Stimulated activated CD4-positive, alpha-beta T cell treated with anti-CD3 and anti-CD28 coated beads, Interleukin-15, amount 100 ng/mL, for 24 hours (primary cell): Measurements from ENCODE around the gene E4F1.

Experiments used
- DNase-seq: peaks from one replicate; pipeline ENCODE4 v3.0.0-alpha.2; 2020

The E4F1 gene

DNA sequence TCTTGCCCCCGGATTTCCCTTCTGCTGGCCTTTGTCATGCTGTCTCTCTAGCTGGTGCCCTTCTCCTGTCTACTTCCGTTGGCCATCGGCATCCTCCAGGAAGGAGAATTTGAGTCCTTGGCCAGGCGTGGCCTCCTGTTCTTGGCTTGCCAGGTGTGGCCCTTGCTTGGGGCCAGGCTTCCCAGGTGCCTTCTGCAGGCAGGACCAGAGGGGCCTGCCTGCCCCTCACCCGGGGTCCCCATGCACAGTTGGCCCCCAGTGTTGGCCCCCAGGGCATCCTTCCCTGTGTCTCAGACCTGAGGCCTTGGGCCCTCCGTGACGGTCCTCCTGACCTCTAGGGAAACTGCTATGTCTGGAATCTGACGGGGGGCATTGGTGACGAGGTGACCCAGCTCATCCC is 15.5 kb upstream of the E4F1 start:
- no peak for DNase-seq

DNA sequence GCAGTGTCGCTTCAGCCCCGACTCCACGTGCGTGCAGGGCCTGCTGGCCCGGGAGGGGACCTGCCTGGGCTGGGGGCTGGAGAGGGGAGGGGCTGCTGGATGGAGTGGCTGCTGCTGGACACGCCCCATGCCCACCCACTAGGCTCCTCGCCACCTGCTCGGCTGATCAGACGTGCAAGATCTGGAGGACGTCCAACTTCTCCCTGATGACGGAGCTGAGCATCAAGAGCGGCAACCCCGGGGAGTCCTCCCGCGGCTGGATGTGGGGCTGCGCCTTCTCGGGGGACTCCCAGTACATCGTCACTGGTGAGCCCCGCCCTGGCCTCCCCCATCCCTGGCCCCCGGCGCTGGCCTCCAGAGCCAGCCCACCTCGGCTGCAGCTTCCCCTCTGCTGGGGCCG is 15.1 kb upstream of the E4F1 start:
- no peak for DNase-seq

DNA sequence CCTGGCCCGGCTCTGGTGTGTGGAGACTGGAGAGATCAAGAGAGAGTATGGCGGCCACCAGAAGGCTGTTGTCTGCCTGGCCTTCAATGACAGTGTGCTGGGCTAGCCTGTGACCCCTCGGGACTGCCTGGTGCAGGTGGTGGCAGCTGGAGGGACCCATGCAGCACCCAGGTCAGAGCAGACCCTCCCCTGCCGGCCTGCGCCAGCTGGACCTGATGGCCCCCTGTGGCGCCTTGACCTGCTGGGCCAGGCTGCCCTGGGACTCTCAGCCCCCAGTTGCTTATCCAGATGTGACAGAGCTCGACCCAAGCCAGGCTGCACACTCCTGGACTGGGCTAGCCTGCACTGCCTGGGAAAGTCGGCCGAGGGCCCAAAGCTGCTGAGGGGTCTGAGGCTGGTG is 14.6 kb upstream of the E4F1 start:
- no peak for DNase-seq

DNA sequence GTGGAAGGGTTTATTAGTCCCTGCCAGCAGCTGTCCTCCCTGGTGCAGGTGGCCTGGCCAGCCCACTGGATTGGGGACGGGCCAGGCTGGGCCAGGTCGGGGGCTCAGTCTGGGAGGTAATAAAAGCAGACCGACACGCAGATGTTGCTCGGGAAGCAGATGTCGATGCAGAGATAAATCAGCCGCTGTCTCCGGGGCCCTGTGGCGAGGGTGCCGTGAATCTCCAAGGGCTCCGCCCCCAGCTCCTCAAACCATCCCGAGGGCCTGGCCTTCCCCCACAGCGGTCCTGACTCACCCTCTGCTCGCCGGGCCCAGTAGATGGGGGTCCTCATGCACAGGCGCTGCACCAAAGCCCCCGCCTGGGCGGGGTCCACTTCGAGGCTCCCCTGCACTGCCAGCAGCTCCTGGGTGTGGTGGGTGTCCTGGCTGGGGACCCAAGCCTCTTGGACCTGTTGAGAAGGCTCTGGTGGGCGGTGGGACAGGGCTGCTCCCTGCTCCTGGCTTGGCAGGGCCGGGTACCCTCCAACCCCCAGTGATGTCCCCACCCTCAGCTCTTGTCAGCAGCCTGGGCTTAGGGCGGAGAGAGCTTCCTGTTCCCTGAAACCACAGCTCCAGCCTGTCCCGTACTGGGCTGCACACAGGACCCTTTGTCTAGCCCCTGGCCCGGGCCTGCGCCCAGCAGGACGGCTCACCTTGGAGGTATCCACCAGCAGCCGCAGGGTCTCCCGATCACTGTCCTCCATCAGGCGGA is 14.0 kb upstream of the E4F1 start:
- DNase-seq = no peak

DNA sequence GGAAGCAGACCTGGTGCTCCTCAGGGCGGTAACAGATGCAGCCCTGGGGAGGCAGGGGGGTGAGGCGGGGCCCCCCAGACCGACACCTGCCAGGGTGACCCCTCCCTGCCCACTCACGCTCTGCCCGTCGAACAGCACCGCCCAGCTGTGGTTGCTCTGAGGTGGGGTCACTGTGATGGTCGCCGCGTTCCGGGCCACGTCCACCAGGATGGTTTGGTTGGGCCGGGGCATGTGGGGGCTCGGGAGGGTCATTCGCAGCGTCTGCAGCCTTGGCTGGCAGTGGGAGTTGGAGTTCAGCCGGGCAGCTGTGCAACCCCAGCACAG is 13.4 kb upstream of the E4F1 start:
- DNase-seq = no peak

DNA sequence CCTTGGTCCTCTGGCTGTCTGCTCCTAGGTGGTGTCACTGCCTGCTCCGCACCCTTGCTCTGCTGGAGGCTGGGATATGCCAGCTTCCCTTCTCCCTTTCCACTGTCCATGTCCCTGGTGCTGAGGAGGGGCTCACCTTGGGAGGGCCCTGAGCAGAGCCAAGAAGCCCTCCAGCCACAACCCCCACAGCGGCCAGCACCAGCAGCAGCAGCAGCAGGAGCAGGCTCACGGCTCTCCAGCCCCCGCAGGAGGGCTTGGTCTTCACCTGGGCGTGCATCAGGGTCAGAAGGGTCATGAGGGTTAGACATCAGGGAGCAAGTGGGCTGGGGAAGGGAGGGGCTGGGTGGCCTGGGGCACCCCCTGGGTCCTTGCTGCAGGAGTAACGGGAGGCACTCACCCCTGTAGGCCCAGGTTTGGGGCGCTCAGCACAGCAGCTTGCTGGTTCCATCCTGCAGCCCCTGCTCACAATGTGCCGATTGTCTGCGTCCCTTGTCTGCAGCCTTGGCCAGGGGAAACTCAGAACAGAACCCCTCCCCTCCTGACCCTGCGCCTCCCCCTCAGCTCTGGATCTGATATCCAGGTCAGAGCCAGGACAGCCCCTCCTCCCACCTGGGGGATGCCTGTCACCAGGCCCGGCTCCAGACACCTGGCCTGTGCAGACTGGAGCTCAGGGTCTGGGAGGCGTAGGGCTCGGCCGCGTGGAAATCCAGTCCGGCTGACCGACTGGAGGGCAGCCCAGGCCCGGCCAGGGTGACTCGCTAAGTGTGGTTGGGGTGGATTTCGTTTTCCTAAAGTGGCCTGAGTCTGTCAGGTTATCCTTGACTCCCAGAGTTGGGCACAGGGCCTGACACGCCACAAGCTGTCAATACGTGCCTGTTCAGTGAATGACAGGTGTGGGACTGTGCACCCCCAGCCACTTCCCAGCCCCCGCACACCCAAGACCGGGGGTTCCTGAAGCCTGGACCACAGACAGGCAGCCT is 12.7 kb upstream of the E4F1 start, which contains the start of gene BRICD5:
Gene BRICD5 (minus strand): TSS at position 478 of the 980 bp plus-strand sequence. CDS start 30 bp downstream, at position 448.
- DNase-seq = peak; percentile 38

DNA sequence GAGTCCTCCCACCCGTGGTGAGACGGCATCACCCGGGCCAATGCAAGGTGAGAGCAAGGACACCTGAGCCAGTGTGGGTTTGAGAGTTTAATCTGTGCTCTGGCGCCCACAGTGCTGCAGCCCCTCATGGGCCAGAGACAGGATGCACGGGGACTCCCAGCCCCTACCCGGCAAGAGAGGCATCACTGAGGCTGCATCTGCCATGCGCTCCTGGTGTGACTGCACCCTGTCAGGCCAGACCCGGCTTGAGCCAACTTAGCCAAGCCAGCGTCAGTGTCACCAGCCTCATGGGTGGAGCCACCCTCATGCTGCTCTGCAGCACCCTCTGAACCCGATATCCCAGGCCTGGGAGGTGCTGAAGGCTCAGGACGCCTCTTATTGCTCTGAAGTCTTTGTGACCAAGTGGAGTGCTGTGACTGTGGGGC is 11.5 kb upstream of the E4F1 start:
- DNase-seq = no peak

DNA sequence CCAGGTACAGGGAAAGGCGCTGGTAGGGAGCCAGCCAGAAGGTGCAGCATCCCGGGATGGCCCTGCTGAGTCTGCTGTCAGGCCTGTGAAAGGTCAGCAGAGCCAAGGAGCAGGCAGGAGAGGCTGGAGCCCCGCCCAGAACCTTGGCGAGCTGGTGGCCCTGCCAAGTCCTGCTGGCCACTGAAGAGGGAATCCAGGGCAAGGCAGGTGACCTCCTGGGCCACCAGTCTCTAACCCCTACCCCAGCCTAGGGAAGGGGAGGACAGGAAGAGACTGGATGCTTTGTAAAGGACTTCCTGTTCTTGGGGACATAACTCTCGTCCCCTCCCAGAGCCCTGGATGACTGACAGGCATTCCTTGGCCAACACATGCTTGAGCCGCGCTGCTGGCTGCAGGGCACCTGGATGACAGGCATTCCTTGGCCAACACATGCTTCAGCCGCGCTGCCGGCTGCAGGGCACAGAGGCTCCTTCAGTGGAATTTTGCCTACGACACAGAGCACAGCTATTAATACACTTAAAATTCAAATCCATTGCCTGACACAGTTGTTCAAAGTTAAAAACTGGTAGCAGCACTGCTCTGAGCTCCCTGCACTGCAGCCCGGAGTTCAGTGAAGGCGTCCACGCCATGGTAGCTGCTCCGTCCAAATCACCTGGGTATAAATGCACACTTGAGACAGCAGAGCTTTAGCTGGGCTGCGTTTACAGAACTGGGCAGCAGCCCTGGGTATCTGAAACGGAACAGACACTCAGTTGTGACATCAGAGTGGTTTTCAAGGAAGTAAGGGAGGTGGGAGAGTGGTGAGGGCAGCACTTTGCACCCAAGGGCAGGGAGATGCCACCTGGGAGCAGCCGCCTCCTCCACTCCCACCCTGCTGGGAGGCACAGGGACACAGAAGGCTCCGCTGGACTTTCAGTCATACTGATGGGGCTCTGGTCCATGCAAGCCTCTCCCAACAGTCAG is 10.7 kb upstream of the E4F1 start:
- DNase-seq = no peak

DNA sequence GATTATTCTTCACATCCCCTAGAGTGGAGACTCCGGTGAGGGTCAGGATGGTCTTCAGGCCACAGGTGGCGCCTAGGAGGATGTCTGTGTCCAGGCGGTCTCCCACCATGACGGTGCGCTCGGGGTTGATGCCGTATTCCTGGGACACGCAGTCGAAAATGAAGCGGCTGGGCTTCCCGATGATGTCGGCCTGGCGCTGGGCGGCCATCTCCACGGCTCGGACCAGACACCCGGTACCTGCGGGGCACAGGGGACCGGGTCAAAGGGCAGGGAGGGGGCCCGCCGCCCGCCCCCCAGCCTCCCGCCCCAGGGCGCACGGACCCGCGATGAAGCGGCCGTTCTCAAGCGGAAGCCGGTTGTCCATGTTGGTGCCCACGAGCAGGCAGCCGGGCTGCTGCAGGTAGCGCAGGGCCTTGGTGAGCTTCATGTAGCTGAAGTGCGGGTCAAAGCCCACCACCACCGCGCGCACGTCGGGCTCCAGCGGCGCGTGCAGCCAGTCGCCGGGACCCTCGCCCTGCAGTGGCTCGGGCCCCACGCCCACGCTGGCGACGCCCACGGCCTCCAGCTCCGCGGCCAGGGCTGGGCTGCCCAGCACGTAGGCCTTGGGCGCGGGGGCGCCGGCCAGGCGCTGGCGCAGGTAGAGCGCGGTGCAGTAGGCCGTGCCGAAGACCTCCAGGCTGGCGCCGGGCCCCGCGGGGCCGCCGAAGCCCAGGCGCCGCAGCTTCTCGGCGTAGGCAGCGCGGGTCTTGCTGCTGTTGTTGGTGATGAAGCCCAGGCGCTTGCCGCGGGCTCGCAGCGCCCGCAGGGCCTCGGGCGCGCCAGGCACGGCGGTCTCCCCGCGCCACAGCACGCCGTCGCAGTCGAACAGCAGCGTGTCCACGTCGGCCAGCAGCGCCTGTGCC is 9.3 kb upstream of the E4F1 start:
- DNase-seq = peak; percentile 34

DNA sequence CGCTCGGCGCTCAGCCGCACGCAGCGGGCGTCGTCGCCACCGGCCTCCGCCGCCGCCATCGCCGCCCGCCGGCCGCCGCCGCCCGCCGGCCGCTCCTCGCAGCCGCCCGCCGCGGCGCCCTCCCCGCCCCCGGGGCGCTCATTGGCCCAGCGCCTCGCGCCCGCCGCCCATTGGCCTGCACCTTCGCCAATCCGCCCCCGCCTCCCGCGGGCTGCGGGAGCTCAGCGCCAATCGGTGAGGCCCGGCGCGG is 8.7 kb upstream of the E4F1 start, which contains the start of gene PGP:
Gene PGP (minus strand): TSS at position 122 of the 250 bp plus-strand sequence. CDS start 63 bp downstream, at position 59.
- no peak for DNase-seq

DNA sequence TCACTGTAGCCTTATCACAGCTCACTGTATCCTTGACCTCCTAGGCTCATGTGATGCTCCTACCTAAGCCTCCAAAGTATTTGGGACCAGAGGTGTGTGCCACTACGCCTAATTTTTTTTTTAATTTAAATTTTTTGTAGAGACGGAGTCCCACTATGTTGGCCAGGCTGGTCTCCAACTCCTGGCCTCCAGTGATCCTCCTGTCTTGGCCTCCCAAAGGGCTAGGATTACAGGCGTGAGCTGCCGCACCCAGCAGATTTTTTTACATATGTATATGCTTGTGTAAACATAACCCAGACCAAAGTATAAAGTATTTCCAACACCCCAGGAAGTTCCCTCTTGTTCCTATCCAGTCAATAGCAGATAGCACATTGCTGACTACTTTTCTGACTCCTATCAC is 7.1 kb upstream of the E4F1 start:
- no peak for DNase-seq

DNA sequence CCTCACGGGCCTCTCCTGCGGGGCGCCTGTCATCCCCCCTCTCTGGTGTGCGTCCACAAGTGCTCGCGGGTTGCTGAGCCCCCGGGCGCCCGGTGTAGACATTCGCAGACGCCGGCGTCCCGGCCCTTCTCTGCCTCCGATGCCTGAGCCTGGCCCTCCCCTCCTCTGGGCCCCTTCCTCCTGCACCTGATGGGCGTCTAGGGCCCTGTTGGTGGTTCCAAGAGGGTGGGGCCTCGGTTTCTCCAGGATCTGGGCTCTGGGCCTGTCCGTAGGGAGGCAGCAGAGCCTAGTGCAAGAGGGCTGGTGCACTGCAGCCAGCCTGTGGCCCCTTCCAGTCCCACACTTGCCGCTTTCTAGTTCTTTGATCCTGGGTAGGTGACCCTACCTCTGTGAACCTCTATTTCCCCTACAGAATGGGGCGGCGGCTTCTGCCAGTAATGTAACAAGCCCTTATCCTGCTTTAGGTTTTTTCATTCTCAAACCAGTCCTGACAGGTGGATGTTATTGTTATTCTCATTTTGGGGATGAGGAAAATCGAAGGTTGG is 623 bp downstream of the E4F1 start:
- peak; percentile 53 for DNase-seq

DNA sequence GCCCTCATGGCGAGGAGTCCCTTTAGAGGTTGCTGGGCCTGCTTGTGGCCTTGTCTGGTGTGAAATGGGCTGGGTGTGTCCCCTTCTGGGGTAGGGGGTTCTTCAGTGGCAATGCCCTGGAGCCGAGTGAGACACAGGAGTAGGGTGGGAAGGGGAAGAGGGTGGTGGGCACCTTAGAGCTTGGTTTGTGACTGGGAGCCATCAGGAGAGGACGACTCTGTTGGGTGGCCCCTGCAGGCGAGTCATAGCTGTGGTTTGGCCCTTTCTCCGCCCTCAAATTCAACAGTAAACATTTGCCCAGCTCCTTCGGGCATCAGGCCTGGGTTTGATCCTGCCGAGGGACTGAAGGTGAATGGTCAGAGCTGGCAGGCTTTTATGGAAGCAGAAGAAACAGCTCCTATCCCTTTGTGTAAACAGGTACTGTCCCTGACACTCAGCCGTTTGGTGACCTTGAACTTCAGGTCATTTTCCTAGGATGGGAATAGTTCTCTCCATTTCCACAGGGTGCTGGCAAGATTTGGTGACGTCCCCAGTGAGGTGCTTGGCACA is 2.9 kb downstream of the E4F1 start:
- no peak for DNase-seq

DNA sequence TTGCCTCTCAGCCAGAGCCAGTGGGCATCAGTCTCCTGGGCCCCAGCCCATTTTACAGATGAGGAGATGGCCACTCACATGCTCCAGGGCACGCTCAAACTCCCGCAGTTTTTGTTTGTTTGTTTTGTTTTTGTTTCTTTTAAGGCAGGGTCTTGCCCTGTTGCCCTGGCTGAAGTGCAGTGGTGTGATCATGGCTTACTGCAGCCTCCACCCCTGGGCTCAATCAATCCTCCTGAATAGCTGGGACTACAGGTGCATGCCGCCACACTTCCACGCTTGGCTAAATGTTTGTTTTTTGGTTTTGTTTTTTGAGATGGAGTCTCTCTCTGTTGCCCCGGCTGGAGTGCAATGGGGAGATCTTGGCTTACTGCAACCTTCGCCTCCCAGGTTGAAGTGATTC is 3.5 kb downstream of the E4F1 start:
- DNase-seq = no peak

DNA sequence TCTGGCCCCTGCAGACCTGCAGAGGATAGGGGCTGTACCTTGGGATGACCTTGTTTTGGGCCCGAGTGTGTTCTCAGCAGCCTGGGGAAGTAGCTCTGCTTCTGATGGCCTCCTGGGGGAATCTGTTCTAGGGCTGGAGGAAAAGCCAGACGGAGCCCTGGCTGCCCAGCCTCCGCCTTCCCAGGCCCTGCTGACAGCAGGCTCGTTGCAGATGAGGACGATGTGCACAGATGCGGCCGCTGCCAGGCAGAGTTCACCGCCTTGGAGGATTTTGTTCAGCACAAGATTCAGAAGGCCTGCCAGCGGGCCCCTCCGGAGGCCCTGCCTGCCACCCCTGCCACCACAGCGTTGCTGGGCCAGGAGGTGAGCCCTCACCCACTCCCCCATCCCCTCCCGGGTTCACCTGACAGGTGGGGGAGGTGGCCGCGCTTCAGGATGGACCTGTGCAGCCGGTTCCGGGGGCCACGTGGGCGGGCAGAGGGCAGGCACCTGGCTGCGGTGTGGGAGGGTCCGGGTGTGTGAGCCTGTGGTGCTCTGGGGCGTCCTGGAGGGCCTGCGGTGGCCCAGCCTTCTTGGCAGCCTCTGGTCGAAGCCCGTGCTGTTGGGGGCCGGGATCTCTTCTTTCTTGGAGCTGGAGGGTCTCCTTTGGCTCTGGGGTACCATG is 4.9 kb downstream of the E4F1 start:
- no peak for DNase-seq

DNA sequence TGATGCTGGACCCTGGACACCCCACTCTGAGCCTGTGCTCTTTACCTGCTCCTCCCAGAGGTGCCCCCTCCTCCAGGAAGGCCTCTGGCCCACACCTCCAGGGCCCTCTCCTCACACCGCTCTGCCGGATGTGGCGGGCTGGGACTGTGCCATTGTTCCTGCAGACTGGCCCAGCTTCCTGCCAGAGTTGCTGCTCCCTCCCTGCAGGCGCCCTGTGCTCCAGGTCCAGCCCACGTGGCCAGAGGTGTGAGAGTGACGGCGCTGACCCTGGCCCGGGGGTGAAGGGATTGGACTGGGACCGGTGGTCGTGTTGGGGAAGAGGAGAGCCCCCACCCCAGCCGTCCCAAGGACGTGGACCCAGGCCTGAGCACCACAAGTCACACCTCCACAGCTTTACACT is 5.7 kb downstream of the E4F1 start:
- DNase-seq = no peak

DNA sequence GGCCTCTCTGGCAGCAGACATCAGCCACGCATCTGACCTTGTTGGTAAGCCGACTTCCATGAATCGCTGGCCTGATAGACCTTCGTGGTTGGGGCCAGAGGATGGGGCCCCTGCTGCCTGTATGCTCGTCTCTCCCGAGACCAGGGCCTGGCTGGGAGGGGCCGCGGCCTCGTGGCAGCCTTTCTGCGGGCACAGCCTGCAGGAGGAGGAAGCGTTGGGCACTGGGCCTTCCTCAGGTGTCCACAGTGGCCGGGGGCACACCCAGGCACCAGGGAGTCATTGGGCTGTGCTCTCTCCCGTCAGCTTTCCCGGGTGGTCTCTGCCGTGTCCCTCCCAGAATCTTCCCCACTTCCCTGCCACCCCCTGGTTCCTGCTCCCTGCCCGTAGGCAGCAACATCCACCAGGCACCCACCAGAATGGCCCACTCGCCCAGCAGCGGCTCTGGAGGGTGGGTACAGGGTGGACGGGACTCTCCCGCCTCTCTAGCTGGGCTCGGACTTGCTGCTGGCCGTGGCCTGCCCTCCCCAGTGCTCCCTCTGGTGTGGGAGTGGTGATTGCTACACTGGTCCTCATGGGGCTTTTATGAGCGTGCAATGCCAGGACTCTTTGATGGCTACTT is 6.3 kb downstream of the E4F1 start:
- no peak for DNase-seq

DNA sequence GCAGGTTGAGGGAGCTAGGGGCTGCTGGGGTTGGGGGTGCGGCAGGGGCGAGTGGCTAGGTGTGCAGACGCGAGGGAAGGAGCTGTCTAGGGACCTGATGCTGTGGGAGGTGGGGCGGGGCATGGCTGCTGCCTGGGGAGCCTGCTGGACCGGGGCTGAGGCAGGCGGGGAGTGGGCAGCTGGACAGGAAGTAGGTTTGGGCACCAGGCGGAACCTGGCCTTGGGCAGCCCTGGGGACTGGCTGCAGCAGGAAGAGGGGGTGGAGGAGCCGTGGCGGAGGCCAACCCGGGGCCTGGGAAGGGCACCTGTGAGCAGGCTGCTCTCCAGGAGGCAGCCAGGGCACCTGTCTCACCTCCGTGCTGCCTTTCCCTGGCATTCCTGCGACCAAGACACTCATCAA is 7.0 kb downstream of the E4F1 start:
- DNase-seq = no peak

DNA sequence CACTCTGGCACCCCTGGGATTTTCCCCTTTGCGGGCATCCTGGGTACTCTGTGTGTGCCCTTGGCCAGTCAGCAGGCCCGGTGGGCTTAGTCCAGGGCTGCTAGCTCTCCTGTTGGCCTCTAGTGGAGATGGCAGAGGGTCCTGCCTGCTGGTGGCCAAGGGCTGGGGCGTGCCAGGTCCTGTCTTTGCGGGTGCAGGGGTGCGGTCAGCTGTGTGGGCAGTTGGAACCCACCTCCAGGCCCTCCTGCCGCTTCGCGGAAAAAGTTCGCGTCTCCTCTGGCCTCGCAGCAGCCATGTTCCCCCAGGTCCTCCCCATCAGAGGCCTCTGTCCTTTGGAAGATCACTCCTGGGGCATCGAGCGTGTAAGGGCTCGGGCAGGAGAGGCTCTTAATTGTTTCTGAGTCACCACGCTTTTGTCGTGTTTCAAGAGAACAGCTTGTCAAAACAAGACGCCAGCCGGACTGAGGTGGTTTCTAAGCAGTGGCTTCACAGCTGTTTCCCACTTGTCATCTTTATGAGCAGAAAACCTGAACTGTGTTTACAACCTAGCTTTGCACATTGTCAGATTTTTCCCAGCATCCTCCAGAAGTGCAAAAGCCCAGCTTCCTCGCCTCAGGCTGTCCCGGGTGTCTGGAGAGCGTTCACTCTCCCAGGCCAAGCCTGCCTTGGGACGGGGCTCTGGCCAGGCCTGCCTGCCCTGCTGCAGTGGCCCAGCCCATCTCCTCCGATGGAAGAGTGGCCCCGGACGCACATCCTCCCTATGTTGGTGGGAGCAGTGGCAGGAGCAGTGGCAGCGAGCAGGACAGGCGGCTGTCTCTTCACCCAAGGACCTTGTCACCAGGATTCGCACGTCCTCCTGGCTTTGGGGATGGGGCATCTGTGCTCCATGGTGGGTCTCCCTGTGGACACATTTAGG is 7.9 kb downstream of the E4F1 start:
- DNase-seq = no peak
